Measurements from ENCODE around the gene WNT7B.

WNT7B gene

GRCh38 chr22:45903355-45904135 is 73.4 kb downstream of the WNT7B start:
- no peak for DNase-seq

GRCh38 chr22:45897736-45898135 is 79.2 kb downstream of the WNT7B start:
- DNase-seq = no peak

GRCh38 chr22:45896964-45897538 is 79.9 kb downstream of the WNT7B start:
- DNase-seq = no peak

- DNase-seq = no peak
Observed at GRCh38 chr22:45896153-45896951, 80.6 kb downstream of the WNT7B start.

GRCh38 chr22:45895436-45896152 is 81.4 kb downstream of the WNT7B start:
- no peak for DNase-seq

GRCh38 chr22:45893516-45893915 is 83.4 kb downstream of the WNT7B start:
- no peak for DNase-seq

- DNase-seq = no peak
Observed at GRCh38 chr22:45892681-45893461, 84.1 kb downstream of the WNT7B start.

- DNase-seq = no peak
Observed at GRCh38 chr22:45891996-45892621, 84.9 kb downstream of the WNT7B start.

GRCh38 chr22:45891471-45891995 is 85.4 kb downstream of the WNT7B start:
- no peak for DNase-seq

- no peak for DNase-seq
Observed at GRCh38 chr22:45891021-45891421, 85.9 kb downstream of the WNT7B start.

GRCh38 chr22:45890351-45890635 is 86.7 kb downstream of the WNT7B start:
- DNase-seq = no peak

GRCh38 chr22:45889539-45890350 is 87.2 kb downstream of the WNT7B start:
- no peak for DNase-seq

- no peak for DNase-seq
Observed at GRCh38 chr22:45889093-45889538, 87.8 kb downstream of the WNT7B start.

- no peak for DNase-seq
Observed at GRCh38 chr22:45888221-45889092, 88.5 kb downstream of the WNT7B start.

- no peak for DNase-seq
Observed at GRCh38 chr22:45887202-45888131, 89.5 kb downstream of the WNT7B start.

GRCh38 chr22:45886540-45886939 is 90.4 kb downstream of the WNT7B start:
- no peak for DNase-seq

GRCh38 chr22:45885941-45886395 is 91.0 kb downstream of the WNT7B start:
- DNase-seq = no peak

- no peak for DNase-seq
Observed at GRCh38 chr22:45885171-45885840, 91.7 kb downstream of the WNT7B start.
